NCI-H2107 (cell line): ENCODE measurements around the gene CHRNA10.

ENCODE experiments used
- DNase-seq: peaks from one replicate; lab custom pipeline; 2025; lab: John Stamatoyannopoulos, UW

The CHRNA10 gene

GRCh38 chr11:3632070-3632660, 39.0 kb downstream of the CHRNA10 start:
- DNase-seq, result no peak

- DNase-seq, result no peak
Observed at GRCh38 chr11:3631331-3631730, 39.9 kb downstream of the CHRNA10 start.

GRCh38 chr11:3627291-3627690, 43.9 kb downstream of the CHRNA10 start:
- no peak for DNase-seq

GRCh38 chr11:3626250-3626960, 44.8 kb downstream of the CHRNA10 start:
- DNase-seq, result no peak

- DNase-seq, result no peak
Observed at GRCh38 chr11:3623767-3624458, 47.3 kb downstream of the CHRNA10 start.

GRCh38 chr11:3623121-3623520, 48.1 kb downstream of the CHRNA10 start:
- DNase-seq, result no peak

- no peak for DNase-seq
Observed at GRCh38 chr11:3622521-3622920, 48.7 kb downstream of the CHRNA10 start.

GRCh38 chr11:3617990-3618389, 53.2 kb downstream of the CHRNA10 start:
- no peak for DNase-seq

GRCh38 chr11:3616721-3617460, 54.3 kb downstream of the CHRNA10 start:
- no peak for DNase-seq

- no peak for DNase-seq
Observed at GRCh38 chr11:3615998-3616397, 55.2 kb downstream of the CHRNA10 start.
